GM19238 (cell line): Measurements from ENCODE around the gene IGSF9B.
A peak's percentile ranks its signal among the peaks of the same experiment; 100 is the strongest.

Experiments
- DNase-seq: peaks from one replicate; pipeline ENCODE4 v3.0.0; 2011; ENCODE audit warnings: low spot score; ENCODE audit not compliant: insufficient read length

The IGSF9B gene

GRCh38 chr11:133939558-133939957, 17.2 kb downstream of the IGSF9B start:
- no peak for DNase-seq

- no peak for DNase-seq
Observed at GRCh38 chr11:133938166-133938565, 18.6 kb downstream of the IGSF9B start.

- no peak for DNase-seq
Observed at GRCh38 chr11:133937468-133937867, 19.3 kb downstream of the IGSF9B start.

DNA sequence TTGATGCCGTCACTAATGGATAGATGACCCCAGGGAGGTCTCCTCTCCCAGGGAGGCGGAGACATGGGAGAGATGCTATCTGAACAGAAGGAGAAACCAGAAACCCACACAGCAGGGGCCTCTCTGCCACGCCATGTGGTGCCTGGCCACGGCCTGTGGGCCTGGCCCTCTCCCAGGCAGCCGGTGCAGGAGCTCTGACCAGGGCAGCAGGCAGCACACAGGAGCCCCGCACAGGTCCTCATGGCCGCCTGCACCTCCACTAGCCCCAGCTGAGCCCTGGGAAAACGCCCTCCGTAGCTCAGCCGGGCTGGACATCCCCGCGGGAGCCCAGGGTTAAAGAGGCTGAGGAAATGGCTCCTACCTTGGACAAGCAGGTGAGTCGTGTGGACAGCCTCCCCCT, 19.8 kb downstream of the IGSF9B start:
- no peak for DNase-seq

DNA sequence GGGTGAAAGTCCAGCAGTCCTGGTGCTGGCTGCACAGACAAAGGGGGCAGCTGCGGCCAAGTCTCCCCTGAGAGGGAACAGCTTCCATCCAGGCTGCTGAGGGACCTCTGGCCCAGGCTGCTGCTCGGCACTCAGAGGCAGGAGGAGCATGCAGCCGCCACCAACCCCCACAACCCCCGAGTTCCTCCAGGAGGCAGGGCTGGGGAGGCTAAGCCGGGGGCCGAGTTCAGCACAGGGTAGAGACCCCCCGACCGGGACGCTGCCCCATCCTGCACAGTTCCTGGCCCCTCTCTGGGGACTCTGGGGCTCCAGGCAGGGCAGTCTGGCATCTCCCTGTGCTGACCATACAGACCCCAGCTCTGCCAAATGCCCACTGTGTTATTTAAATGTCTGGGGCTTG, 20.2 kb downstream of the IGSF9B start:
- DNase-seq, result no peak

GRCh38 chr11:133936136-133936535, 20.6 kb downstream of the IGSF9B start:
- DNase-seq, result no peak

DNA sequence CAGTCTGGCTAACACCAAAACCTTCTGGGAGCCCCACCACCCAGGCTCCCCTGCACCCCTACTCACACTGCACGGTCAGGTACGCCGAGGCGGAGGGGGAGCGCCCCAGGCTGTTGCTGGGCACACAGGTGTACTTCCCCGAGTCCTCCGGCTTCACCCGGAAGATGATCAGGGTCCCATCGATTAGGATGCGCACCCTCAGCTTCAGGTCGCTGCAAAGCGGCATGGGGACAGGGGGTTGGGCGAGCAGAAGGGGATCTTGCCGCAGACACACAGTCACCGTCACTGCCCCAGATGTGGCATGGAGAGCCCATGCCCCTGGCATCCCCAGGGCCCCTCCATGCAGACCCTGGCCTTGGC, 21.2 kb downstream of the IGSF9B start:
- DNase-seq, result no peak

GRCh38 chr11:133934599-133935550, 21.9 kb downstream of the IGSF9B start:
- DNase-seq, result no peak

DNA sequence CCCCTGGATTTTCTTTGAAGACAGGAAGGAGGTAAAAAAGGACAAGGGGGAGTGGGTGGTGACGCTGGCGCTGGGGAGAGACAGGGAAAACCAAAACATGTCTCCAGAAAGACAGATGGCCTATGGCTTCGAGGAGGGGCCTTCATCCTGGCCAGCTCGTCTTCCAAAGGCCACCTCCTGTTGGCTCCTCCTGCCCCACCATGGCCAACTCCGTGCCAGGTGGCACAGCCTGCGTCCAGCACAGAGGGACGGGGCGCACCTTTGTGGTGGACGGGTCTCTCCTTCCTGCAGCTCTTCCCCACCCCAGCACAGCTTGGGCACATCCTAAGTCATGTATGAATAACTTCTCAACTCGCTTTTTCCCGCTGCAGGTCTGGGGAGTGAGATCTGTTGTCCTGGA, 22.7 kb downstream of the IGSF9B start:
- DNase-seq, result no peak

- no peak for DNase-seq
Observed at GRCh38 chr11:133931449-133932060, 25.2 kb downstream of the IGSF9B start.

GRCh38 chr11:133930767-133931448, 25.9 kb downstream of the IGSF9B start:
- DNase-seq, result no peak

GRCh38 chr11:133930053-133930766, 26.6 kb downstream of the IGSF9B start:
- DNase-seq, result no peak

- no peak for DNase-seq
Observed at GRCh38 chr11:133929401-133930052, 27.2 kb downstream of the IGSF9B start.

GRCh38 chr11:133928628-133929059, 28.1 kb downstream of the IGSF9B start:
- no peak for DNase-seq

DNA sequence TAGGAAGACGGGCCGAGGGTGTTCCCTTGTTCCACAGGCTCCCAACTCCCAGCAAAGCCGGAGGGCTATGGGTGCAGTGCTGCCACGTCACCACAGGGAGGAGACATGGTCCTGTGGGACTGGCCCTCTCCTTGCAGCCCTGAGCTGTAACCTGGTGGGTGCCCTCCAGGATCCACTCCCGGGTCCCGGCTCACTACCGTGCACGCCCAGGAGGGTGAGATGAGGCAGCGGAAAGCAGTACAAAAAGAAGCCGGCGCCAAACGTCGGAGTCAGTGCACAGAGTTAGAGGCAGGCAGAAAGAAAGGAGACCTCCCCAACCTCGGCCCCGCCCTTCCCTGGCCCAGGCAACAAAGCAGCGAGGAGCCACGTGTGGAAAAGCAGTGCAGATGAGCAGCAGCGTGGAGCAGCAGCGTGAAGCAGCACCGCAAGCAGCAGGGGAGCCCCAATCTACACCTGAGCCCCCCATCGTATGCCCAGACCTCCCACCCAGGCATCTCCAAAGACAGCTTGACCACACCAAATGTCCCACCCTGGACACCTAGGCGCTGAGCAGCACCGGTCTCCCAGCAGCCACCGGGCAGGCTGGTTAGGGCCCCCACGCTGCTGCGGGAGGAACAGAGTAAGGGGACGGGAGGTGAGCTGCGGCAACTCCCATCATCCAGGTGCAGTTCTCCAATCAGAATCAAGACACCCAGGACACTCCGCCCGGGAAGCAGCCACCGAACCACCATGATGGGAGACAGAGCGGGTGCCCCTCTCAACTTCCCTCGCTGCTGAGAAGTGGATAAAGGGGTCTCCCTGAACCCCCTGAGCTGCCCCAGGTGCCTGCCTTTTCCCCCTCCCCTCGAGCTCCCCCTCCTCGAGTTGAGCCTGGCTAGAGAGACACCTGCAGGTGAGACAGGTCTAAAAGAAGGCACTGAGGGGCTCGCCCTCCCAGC, 28.8 kb downstream of the IGSF9B start:
- DNase-seq, result peak; percentile 77

GRCh38 chr11:133926466-133927246, 30.1 kb downstream of the IGSF9B start:
- DNase-seq, result no peak

DNA sequence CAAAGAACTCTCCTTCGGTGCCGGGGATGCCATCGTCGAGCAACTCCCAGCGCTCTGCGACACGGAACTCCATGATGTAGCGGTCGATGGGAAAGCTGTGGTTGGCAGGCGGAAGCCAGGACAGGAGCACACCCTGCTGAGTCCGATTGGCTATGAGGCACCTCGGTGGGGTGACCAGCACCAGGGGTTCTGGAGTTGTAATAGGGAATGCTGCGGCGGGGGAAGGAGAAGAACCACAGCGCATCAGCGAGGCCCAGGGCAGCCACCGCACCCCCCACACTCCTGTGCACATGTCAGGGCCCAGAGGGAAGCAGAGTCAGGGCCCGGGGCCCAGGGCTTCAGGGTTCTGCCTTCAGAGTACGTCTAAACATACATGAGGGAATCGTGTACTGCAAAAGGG, 31.0 kb downstream of the IGSF9B start:
- DNase-seq, result no peak

- DNase-seq, result no peak
Observed at GRCh38 chr11:133924661-133925060, 32.1 kb downstream of the IGSF9B start.
